ENCODE data around the gene STX11. TPM values are rescaled to one million over a fixed set of nuclear protein-coding genes. Genes with fewer than 3 reads are reported as not detected.

STX11 gene
- total RNA-seq, 1 experiment from 2014 or later = 0.69 TPM

- TF ChIP-seq, protein P1, sequence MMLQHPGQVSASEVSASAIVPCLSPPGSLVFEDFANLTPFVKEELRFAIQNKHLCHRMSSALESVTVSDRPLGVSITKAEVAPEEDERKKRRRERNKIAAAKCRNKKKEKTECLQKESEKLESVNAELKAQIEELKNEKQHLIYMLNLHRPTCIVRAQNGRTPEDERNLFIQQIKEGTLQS (IDR thresholded peaks at IDR 0.05) = no peak
- TF ChIP-seq EGR1 (IDR thresholded peaks at IDR 0.05; ENCODE audit: low read depth) = no peak
- TF ChIP-seq ZFX (IDR thresholded peaks at IDR 0.05) = no peak
- no peak for TF ChIP-seq EZH2 (IDR thresholded peaks at IDR 0.05)
- TF ChIP-seq POLR2A (IDR thresholded peaks at IDR 0.05; ENCODE audit: borderline replicate concordance, extremely low read depth, insufficient read depth, insufficient read length) = no peak
- no peak for TF ChIP-seq MAX (IDR thresholded peaks at IDR 0.05)
Observed at GRCh38 chr6:144155529-144155928, 5.2 kb downstream of the STX11 start (continued).

DNA sequence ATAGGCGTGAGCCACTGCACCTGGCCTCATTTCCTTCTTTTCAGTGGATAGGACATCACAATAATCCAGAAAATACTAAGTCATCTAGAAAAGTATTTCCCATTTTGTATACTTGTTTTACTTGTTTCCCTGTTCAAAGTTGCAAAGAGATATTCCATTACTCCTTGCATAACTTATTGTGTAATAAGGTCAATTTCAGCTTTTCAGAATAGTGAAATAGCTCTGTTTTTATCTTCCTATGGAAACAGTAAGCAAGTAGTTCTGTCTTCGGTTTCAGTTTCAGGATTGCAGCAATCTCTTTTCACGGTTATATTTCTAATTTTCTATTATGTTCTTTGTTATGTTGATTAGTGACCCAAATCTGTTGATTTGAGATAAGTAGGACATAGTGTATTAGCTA lies 6.0 kb downstream of the STX11 start:
- no TSS peak for BruUV-seq (replicated peaks)
- H4K20me1 ChIP-seq (ENCODE audit: insufficient read depth) = no peaks in the 10 kb centered on the region
- intact Hi-C loops (cut with micrococcal nuclease) = no loop called here
- no peak for DNase-seq (ENCODE audit: low read depth, low spot score)
- H3K4me1 ChIP-seq (ENCODE audit: control insufficient read depth in 1 of 2, insufficient read depth in 2 of 2, low read length in 2 of 2) = peaks cover 2 to 22% of the 10 kb centered on the region in 2 experiments; a peak in 2 of 4 replicates
- no peaks in the 10 kb centered on the region for H3K27me3 ChIP-seq (ENCODE audit: insufficient read depth, low read length)
- H3K27ac ChIP-seq (ENCODE audit: low read depth, low read length) = no peak overlapping the region
- no peak overlapping the region for H3K4me2 ChIP-seq (ENCODE audit: low read length)
- H3K9me2 ChIP-seq (ENCODE audit: insufficient read depth) = no peaks in the 10 kb centered on the region
- ChIA-PET CTCF (no interaction called here), POLR2A (no interaction called here), RAD21 (ENCODE audit: low non-redundant PET in 1 of 2, low total read pairs in 2 of 2, uncharacterized antibody in 2 of 2, unreplicated experiment in 2 of 2) (no interaction called here)
- no peak for ATAC-seq
- TF ChIP-seq YY1 (IDR thresholded peaks at IDR 0.05; ENCODE audit: extremely low read depth, insufficient replicate concordance, low read depth, low read length) (no peak), ZBTB33 (IDR thresholded peaks at IDR 0.05; ENCODE audit: extremely low read depth, insufficient replicate concordance, low read length) (no peak), TCF7L2 (IDR thresholded peaks at IDR 0.05; ENCODE audit: borderline replicate concordance, extremely low read depth, insufficient read depth, insufficient read length) (no peak), EGR1 (IDR thresholded peaks at IDR 0.05; ENCODE audit: low read depth) (no peak), POLR2AphosphoS5 (IDR thresholded peaks at IDR 0.05; ENCODE audit: low read depth, low read length) (no peak), EZH2 (IDR thresholded peaks at IDR 0.05) (no peak), POLR2A (IDR thresholded peaks at IDR 0.05; ENCODE audit: borderline replicate concordance, extremely low read depth, insufficient read depth, insufficient read length) (no peak)
- no peak overlapping the region for H3K4me3 ChIP-seq (replicated peaks in 1 of 2; ENCODE audit: low read depth in 1 of 2, low read length in 2 of 2)
- H2AFZ ChIP-seq (ENCODE audit: low read depth, low read length, poor library complexity, severe bottlenecking) = no peak overlapping the region
- H3K9me3 ChIP-seq (ENCODE audit: control insufficient read depth in 1 of 2, insufficient read depth in 1 of 2, low read depth in 1 of 2, low read length in 2 of 2) = no peaks in the 10 kb centered on the region
- no peak overlapping the region for H3K9ac ChIP-seq (ENCODE audit: low read length)
- H3K36me3 ChIP-seq (ENCODE audit: control insufficient read depth in 1 of 2, insufficient read depth in 2 of 2, low read length in 2 of 2) = no peaks in the 10 kb centered on the region
- H3K79me2 ChIP-seq (ENCODE audit: insufficient read depth, low read length) = no peaks in the 10 kb centered on the region
